ENCODE data around the gene TBC1D1.

- TF ChIP-seq GATA2 (IDR thresholded peaks at IDR 0.05; ENCODE audit: low read depth, low read length) (no peak), GATA3 (IDR thresholded peaks at IDR 0.05; ENCODE audit: low read depth, low read length) (no peak)
These were observed 122.8 kb downstream of the TBC1D1 start for GRCh38 chr4:38013461-38014366.

Data from SH-SY5Y (cell line).